HEK293T (cell line): ENCODE results near the gene AVPR1B.

Experiments
- CTCF ChIA-PET: fragments of 350-600 bp; formaldehyde crosslinking; extraction: SDS; loops from one replicate; lab custom pipeline; 2021; ENCODE audit warnings: antibody characterized with exemption, inconsistent platforms; lab: Yijun Ruan, JAX
- POLR2A ChIA-PET: fragments of 350-600 bp; formaldehyde crosslinking; extraction: SDS; loops from one replicate; lab custom pipeline; 2020; ENCODE audit warnings: antibody characterized with exemption, inconsistent platforms; lab: Yijun Ruan, JAX
- DNase-seq: peaks from one replicate; pipeline ENCODE4 v3.0.0; 2012; ENCODE audit warnings: mixed read lengths; ENCODE audit errors: extremely low spot score
- ARNT ChIP-seq: fragments of 450-650 bp; IDR thresholded peaks from 2 replicates; pipeline ENCODE4 v1.6.1; 2017; ENCODE audit warnings: mild to moderate bottlenecking
- BHLHE40 ChIP-seq: fragments of 450-650 bp; IDR thresholded peaks from 2 replicates; pipeline ENCODE4 v1.6.1; 2016; ENCODE audit warnings: mild to moderate bottlenecking, moderate library complexity, borderline replicate concordance
- CTBP1 ChIP-seq: fragments of 450-650 bp; IDR thresholded peaks from 2 replicates; pipeline ENCODE4 v1.6.1; 2016; ENCODE audit warnings: borderline replicate concordance
- ELF4 ChIP-seq: fragments of 450-650 bp; IDR thresholded peaks from 2 replicates; pipeline ENCODE4 v1.6.1; 2017; ENCODE audit warnings: antibody characterized with exemption
- FOXA1 ChIP-seq: fragments of 450-650 bp; IDR thresholded peaks from 2 replicates; pipeline ENCODE4 v1.6.1; 2016; ENCODE audit warnings: mild to moderate bottlenecking
- FOXK2 ChIP-seq: fragments of 450-650 bp; IDR thresholded peaks from 2 replicates; pipeline ENCODE4 v1.6.1; 2016; ENCODE audit warnings: mild to moderate bottlenecking
- FOXM1 ChIP-seq: fragments of 450-650 bp; IDR thresholded peaks from 2 replicates; pipeline ENCODE4 v1.6.1; 2017; ENCODE audit warnings: mild to moderate bottlenecking, borderline replicate concordance
- HDGF ChIP-seq: fragments of 450-650 bp; IDR thresholded peaks from 2 replicates; pipeline ENCODE4 v1.6.1; 2017; ENCODE audit warnings: antibody characterized with exemption, borderline replicate concordance
- L3MBTL2 ChIP-seq: fragments of 450-650 bp; conservative IDR thresholded peaks from 2 replicates; pipeline ENCODE4 v1.6.1; 2016; ENCODE audit warnings: mild to moderate bottlenecking
- LEF1 ChIP-seq: fragments of 450-650 bp; IDR thresholded peaks from 2 replicates; pipeline ENCODE4 v1.6.1; 2017; ENCODE audit warnings: mild to moderate bottlenecking, borderline replicate concordance
- NFRKB ChIP-seq: fragments of 450-650 bp; IDR thresholded peaks from 2 replicates; pipeline ENCODE4 v1.6.1; 2016; ENCODE audit warnings: mild to moderate bottlenecking, moderate library complexity
- SP1 ChIP-seq: fragments of 450-650 bp; IDR thresholded peaks from 2 replicates; pipeline ENCODE4 v1.6.1; 2017
- SUZ12 ChIP-seq: fragments of 450-650 bp; IDR thresholded peaks from 2 replicates; pipeline ENCODE4 v1.6.1; 2016; ENCODE audit warnings: mild to moderate bottlenecking
- TARDBP ChIP-seq: fragments of 450-650 bp; IDR thresholded peaks from 2 replicates; pipeline ENCODE4 v1.6.1; 2016
- ZNF384 ChIP-seq: fragments of 450-650 bp; IDR thresholded peaks from 2 replicates; pipeline ENCODE4 v1.6.1; 2016
- TF ChIP-seq, protein P1 (sequence below): fragments of 450-650 bp; IDR thresholded peaks from 2 replicates; pipeline ENCODE4 v1.6.1; 2016

AVPR1B gene

GRCh38 chr1:206102292-206102936 lies 14.8 kb downstream of the AVPR1B start:
- CTCF ChIA-PET: interaction anchor here (1.6 kb wide), 1 partner anchor 104 kb away, joined by 3 read pairs; no protein-coding TSS in a partner anchor
- TF ChIP-seq TARDBP (no peak), SUZ12 (no peak), ARNT (no peak)
- TF ChIP-seq, protein P1, sequence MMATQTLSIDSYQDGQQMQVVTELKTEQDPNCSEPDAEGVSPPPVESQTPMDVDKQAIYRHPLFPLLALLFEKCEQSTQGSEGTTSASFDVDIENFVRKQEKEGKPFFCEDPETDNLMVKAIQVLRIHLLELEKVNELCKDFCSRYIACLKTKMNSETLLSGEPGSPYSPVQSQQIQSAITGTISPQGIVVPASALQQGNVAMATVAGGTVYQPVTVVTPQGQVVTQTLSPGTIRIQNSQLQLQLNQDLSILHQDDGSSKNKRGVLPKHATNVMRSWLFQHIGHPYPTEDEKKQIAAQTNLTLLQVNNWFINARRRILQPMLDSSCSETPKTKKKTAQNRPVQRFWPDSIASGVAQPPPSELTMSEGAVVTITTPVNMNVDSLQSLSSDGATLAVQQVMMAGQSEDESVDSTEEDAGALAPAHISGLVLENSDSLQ: no peak
- POLR2A ChIA-PET: no interaction called here
- no peak for DNase-seq

DNA sequence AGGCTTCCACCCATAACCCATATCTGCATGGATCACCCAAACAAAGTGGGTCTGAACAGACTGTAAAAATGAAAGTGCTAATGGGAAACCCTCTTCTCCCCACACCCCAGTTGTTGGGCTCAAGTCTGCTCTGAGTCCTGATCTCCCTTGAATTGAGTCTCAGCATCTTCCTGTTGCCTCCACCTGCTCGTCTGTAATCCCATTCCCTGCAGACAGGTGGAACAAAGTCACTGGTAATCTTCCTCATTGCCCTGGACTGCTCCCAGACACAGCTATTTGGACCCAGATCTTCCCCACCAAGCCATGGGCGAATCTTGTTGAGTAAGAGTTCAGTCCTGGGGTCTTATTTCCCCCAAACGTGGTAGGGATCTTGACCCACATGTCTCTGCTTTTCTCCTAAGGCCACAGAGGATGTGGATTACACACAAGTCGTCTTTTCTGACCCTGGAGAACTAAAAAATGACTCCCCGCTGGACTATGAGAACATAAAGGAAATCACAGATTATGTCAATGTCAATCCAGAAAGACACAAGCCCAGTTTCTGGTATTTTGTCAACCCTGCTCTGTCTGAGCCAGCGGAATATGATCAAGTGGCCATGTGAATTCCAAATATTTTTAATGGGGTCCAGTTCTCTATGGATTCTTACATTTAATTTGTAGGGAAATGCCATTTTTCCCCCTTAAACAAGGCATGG lies 15.7 kb downstream of the AVPR1B start:
- no peak for TF ChIP-seq ARNT
- TF ChIP-seq FOXM1: no peak
- TF ChIP-seq HDGF: no peak
- POLR2A ChIA-PET: no interaction called here
- DNase-seq: peak; percentile 6
- CTCF ChIA-PET: no interaction called here

DNA sequence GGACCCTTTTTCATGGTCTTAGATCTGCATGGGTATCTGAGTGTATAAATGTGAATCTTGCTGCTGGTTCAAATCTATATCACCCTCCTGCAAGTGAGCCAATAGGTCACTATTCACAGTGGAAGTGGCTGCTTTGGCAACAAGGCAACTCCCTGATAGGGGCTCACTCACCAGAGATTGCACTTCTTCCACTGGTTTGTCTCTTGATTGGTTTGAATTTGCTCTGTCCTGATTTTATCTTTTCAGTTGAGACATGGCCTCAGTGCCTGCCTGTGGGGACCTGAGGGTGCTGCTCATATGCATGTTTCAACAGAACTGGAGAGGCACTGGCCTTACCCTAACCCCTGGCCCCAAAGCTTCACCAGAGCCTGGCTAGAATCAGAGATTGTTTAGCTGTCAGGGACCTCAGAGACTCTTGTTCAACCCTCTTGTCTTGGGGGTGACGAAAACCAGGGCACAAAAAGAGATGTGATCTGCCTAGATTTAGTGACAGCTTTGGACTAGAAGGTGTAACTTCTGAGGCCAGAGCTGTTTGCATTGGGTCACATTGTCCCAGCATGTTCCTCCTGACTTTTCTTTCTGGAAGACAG lies 16.9 kb downstream of the AVPR1B start:
- ChIA-PET POLR2A (no interaction called here), CTCF (no interaction called here)
- no peak for DNase-seq
- no peak for TF ChIP-seq L3MBTL2
- TF ChIP-seq CTBP1: no peak

- no peak for DNase-seq
- POLR2A ChIA-PET: no interaction called here
- CTCF ChIA-PET: no interaction called here
- TF ChIP-seq ZNF384 (no peak), ARNT (no peak), SUZ12 (no peak), ELF4 (no peak), FOXM1 (no peak), SP1 (no peak), BHLHE40 (no peak), L3MBTL2 (no peak), HDGF (no peak), TARDBP (no peak), LEF1 (no peak), NFRKB (no peak)
- TF ChIP-seq, protein P1: no peak
Observed at GRCh38 chr1:206098242-206098919, 18.8 kb downstream of the AVPR1B start.

DNA sequence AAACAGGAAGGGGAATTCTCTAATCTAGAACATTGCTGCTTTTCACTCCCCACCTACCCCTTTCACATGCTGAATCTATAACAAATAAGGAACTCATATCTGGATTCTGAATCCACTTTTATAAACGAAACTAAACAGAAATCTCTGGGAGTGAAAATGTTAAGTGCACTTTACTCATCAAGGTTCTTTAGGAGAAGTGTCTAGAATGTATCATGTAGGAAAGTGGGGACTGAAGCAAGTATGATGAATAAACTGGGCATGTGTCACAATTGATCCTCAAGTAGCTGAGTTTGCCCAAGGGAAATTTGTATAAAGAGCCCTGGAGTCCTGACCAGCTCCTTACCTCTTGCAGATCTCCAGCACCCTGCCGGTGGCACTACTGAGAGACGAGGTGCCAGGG lies 19.8 kb downstream of the AVPR1B start:
- CTCF ChIA-PET: interaction anchor here (0.6 kb wide), 1 partner anchor 367 kb away, joined by 3 read pairs; no protein-coding TSS in a partner anchor
- DNase-seq: no peak
- POLR2A ChIA-PET: no interaction called here
- TF ChIP-seq HDGF (no peak), ELF4 (no peak), LEF1 (no peak), SUZ12 (no peak), ZNF384 (no peak), ARNT (no peak), FOXA1 (no peak), L3MBTL2 (no peak), BHLHE40 (no peak), CTBP1 (no peak), TARDBP (no peak), FOXK2 (no peak), SP1 (no peak), NFRKB (no peak)
- TF ChIP-seq, protein P1: no peak

GRCh38 chr1:206094024-206094423 lies 23.2 kb downstream of the AVPR1B start:
- DNase-seq: no peak
- POLR2A ChIA-PET: no interaction called here
- TF ChIP-seq LEF1 (no peak), TARDBP (no peak), NFRKB (no peak), FOXK2 (no peak), FOXM1 (no peak), SP1 (no peak), ARNT (no peak), L3MBTL2 (no peak), BHLHE40 (no peak), SUZ12 (no peak), HDGF (no peak), FOXA1 (no peak), CTBP1 (no peak), ZNF384 (no peak), ELF4 (no peak)
- TF ChIP-seq, protein P1: no peak
- CTCF ChIA-PET: no interaction called here
